ENCODE data around the gene MET.
"Not testable (repeated sequence)": the region's sequence is repeated elsewhere in the genome, so short reads cannot be mapped to it uniquely, and the experiment has no call there.

The MET gene

GRCh38 chr7:116812860-116813259, 140.9 kb downstream of the MET start:
- DNase-seq, result no peak

- DNase-seq, result not testable (repeated sequence)
These were observed 141.4 kb downstream of the MET start for GRCh38 chr7:116813371-116813770.

GRCh38 chr7:116815041-116815440, 143.0 kb downstream of the MET start:
- no peak for DNase-seq

- no peak for DNase-seq
These were observed 148.2 kb downstream of the MET start for GRCh38 chr7:116820149-116820548.

GRCh38 chr7:116821647-116822046, 149.7 kb downstream of the MET start:
- not testable (repeated sequence) for DNase-seq

GRCh38 chr7:116824449-116824848, 152.5 kb downstream of the MET start:
- DNase-seq, result no peak

GRCh38 chr7:116828281-116828680, 156.3 kb downstream of the MET start:
- DNase-seq, result no peak

- DNase-seq, result no peak
These were observed 157.0 kb downstream of the MET start for GRCh38 chr7:116829041-116829440.

- no peak for DNase-seq
These were observed 157.5 kb downstream of the MET start for GRCh38 chr7:116829493-116829892.

- DNase-seq, result no peak
These were observed 160.7 kb downstream of the MET start for GRCh38 chr7:116832692-116833091.

GRCh38 chr7:116834815-116835504, 163.0 kb downstream of the MET start:
- DNase-seq, result no peak

GRCh38 chr7:116836048-116836447, 164.1 kb downstream of the MET start:
- no peak for DNase-seq

GRCh38 chr7:116836911-116837310, 164.9 kb downstream of the MET start:
- no peak for DNase-seq

- DNase-seq, result no peak
These were observed 165.6 kb downstream of the MET start for GRCh38 chr7:116837586-116837985.

- no peak for DNase-seq
These were observed 168.3 kb downstream of the MET start for GRCh38 chr7:116840256-116840655.

- no peak for DNase-seq
These were observed 170.4 kb downstream of the MET start for GRCh38 chr7:116842371-116842770.

- DNase-seq, result no peak
These were observed 171.4 kb downstream of the MET start for GRCh38 chr7:116843378-116843777.

All from central memory CD4-positive, alpha-beta T cell (primary cell).